HG02798 (cell line): ENCODE measurements around the gene IQCH.
"Not testable (repeated sequence)": the region's sequence is repeated elsewhere in the genome, so short reads cannot be mapped to it uniquely, and the experiment has no call there.

Experiments
- ATAC-seq: cut with Tn5 transposase; IDR thresholded peaks from one replicate; pipeline ENCODE4 v1.9.1; 2021; ENCODE audit warnings: mild to moderate bottlenecking; ENCODE audit not compliant: unreplicated experiment, poor library complexity

IQCH gene

GRCh38 chr15:67244971-67245478 is 9.6 kb upstream of the IQCH start:
- no peak for ATAC-seq

GRCh38 chr15:67246606-67247005 is 8.0 kb upstream of the IQCH start:
- not testable (repeated sequence) for ATAC-seq

GRCh38 chr15:67248011-67248505 is 6.5 kb upstream of the IQCH start:
- ATAC-seq, result no peak

- no peak for ATAC-seq
Measured at GRCh38 chr15:67249830-67250229, 4.8 kb upstream of the IQCH start.

GRCh38 chr15:67251318-67251717 is 3.3 kb upstream of the IQCH start:
- no peak for ATAC-seq

GRCh38 chr15:67253101-67253500 is 1.5 kb upstream of the IQCH start:
- ATAC-seq, result no peak

GRCh38 chr15:67253549-67254237 is 893 bp upstream of the IQCH start:
- ATAC-seq, result no peak

- no peak for ATAC-seq
Measured at GRCh38 chr15:67256051-67256450, 1.5 kb downstream of the IQCH start.

GRCh38 chr15:67258412-67258811 is 3.8 kb downstream of the IQCH start:
- not testable (repeated sequence) for ATAC-seq

- no peak for ATAC-seq
Measured at GRCh38 chr15:67259379-67259778, 4.8 kb downstream of the IQCH start.

- no peak for ATAC-seq
Measured at GRCh38 chr15:67259806-67260205, 5.2 kb downstream of the IQCH start.

GRCh38 chr15:67266870-67267269 is 12.3 kb downstream of the IQCH start:
- ATAC-seq, result no peak

- ATAC-seq, result no peak
Measured at GRCh38 chr15:67267440-67267839, 12.9 kb downstream of the IQCH start.

- ATAC-seq, result no peak
Measured at GRCh38 chr15:67267951-67268941, 13.7 kb downstream of the IQCH start.

- ATAC-seq, result no peak
Measured at GRCh38 chr15:67274236-67274635, 19.6 kb downstream of the IQCH start.

- no peak for ATAC-seq
Measured at GRCh38 chr15:67276666-67277065, 22.1 kb downstream of the IQCH start.

GRCh38 chr15:67280217-67280616 is 25.6 kb downstream of the IQCH start:
- ATAC-seq, result no peak

- ATAC-seq, result no peak
Measured at GRCh38 chr15:67281714-67282113, 27.1 kb downstream of the IQCH start.

- not testable (repeated sequence) for ATAC-seq
Measured at GRCh38 chr15:67285625-67286024, 31.0 kb downstream of the IQCH start.

GRCh38 chr15:67286400-67286799 is 31.8 kb downstream of the IQCH start:
- not testable (repeated sequence) for ATAC-seq

- no peak for ATAC-seq
Measured at GRCh38 chr15:67290319-67290718, 35.7 kb downstream of the IQCH start.
